Epithelial cell of proximal tubule (primary cell): ENCODE measurements around the gene SHC4. TPM values are rescaled to one million over a fixed set of nuclear protein-coding genes. Genes with fewer than 3 reads are reported as not detected.

Experiments
- DNase-seq: peaks from one replicate; pipeline ENCODE4 v3.0.0-alpha.2; 2011; ENCODE audit warnings: low read depth
- H3K4me3 ChIP-seq: 2 replicates; pipeline ENCODE4 v1.5.1; 2011; ENCODE audit warnings: low read depth, mild to moderate bottlenecking, low read length
- total RNA-seq: library from RNA; depleted of rRNA; stranded (reverse); fragments of >200 nt; gene quantifications from 2 replicates; pipeline ENCODE4 v1.2.3, GENCODE V29; 2015
- TF ChIP-seq, protein P1 (sequence below): conservative IDR thresholded peaks from 2 replicates; pipeline ENCODE4 v1.5.1; 2012; ENCODE audit warnings: low read depth, mild to moderate bottlenecking, low read length

SHC4 gene
- total RNA-seq, 1 donor from 2014 or later = 9.3 TPM

DNA sequence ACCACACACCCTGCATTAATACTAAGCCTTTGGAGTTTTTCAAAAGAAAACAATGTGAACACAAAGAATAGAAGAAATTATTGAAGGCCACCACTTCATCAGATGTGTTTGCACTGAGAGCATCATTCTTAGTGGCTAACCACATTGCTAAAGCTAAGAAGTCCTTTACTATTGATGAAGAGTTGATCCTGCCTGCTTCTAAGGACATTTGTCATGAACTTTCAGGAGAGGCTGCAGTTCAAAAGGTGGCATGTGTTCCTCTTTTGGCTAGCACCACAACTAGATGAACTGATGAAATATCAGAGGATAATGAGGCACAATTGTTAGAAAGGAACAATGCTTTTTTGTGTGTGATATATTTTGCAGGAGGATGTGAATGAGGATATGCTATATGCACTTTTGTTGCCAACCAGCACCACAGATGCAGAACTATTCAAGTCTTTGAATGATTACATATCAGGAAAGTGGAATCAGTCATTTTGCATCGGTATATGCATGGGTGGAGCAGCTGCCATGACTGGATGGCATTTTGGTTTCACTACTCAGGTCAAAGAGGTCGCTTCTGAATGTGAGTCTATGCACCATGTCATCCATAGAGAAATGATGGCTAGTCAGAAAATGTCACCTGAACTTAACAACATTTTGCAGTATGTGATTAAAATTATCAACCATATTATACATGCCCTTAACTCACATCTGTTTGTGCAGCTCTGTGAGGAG, 88.3 kb downstream of the SHC4 start:
- H3K4me3 ChIP-seq = no peak overlapping the region
- TF ChIP-seq, protein P1, sequence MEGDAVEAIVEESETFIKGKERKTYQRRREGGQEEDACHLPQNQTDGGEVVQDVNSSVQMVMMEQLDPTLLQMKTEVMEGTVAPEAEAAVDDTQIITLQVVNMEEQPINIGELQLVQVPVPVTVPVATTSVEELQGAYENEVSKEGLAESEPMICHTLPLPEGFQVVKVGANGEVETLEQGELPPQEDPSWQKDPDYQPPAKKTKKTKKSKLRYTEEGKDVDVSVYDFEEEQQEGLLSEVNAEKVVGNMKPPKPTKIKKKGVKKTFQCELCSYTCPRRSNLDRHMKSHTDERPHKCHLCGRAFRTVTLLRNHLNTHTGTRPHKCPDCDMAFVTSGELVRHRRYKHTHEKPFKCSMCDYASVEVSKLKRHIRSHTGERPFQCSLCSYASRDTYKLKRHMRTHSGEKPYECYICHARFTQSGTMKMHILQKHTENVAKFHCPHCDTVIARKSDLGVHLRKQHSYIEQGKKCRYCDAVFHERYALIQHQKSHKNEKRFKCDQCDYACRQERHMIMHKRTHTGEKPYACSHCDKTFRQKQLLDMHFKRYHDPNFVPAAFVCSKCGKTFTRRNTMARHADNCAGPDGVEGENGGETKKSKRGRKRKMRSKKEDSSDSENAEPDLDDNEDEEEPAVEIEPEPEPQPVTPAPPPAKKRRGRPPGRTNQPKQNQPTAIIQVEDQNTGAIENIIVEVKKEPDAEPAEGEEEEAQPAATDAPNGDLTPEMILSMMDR = no peak
- DNase-seq = no peak

DNA sequence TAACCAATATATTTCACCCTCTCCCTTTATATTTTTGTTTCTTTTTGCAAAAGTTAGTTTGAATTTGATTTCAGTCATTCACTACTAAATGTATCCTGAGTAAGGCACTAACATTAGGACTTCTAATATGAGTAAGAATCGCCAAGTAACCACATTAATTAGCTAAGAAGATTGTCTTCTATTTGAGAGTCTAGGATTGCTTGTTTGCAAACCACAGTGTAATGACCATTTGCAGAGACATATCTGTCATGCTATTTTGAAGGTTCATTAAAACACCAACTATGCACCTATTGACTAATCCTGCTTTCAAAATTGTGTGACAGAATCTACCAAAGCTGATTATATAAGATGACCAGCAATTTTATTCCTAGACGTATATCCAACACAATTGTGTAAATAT, 91.1 kb downstream of the SHC4 start:
- TF ChIP-seq, protein P1 = no peak
- H3K4me3 ChIP-seq = no peak overlapping the region
- DNase-seq = no peak

DNA sequence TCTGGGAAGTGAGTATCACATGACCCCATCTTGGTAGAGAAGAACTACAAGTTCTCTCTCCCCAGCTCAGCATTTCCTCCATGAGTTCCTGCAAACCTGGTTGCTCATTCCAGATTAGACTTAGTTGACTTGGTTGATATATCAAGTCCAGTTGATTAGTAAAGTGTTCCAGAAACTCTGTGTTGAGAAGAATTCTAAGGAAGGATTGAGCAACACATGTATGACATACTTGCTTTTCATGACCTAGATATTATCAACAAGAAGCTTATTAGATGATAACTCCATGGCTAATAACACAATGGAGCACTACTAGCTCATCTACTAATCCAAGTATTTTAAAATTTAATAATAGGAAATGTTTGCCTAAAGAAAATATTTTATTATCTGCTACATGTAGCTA, 92.2 kb downstream of the SHC4 start:
- no peak overlapping the region for H3K4me3 ChIP-seq
- TF ChIP-seq, protein P1 = no peak
- DNase-seq = no peak

DNA sequence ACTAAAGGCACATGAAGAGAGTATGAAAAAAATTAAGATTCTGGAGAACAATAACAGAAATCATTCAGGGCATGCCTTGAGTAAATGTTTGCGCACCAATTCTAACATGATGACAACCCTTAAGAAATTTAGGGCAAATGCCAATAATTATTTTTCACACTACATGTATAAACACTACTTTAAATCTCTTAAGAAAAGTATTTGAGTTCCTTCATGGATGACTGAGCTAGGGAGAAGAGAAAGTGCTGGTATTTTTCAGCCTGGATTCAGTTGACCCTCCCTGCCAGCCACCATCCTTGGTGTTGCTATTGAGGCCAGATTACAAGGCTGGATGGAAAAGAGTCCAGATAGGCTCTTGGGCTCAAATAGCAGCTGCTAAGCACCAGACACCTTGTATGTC, 93.8 kb downstream of the SHC4 start:
- TF ChIP-seq, protein P1 = no peak
- DNase-seq = no peak
- no peak overlapping the region for H3K4me3 ChIP-seq

DNA sequence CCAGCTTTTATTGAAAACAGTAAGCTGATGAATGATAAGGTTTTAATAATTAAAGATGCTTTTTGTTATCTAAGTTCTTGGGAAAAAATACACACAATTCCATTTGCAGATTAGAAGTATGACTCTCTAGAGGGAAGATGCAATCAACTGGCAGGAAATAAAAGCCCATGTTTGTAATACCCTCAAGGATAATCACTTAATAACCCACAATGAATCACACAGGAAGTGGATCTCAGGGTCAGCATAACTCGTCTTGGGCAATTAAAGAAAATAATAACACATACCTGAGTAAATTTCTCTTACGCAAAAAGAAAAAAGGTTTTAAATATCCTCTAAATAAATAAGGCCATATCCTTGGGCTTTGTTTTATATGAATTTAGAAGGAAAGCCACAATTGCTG, 95.2 kb downstream of the SHC4 start:
- no peak overlapping the region for H3K4me3 ChIP-seq
- TF ChIP-seq, protein P1 = no peak
- no peak for DNase-seq

DNA sequence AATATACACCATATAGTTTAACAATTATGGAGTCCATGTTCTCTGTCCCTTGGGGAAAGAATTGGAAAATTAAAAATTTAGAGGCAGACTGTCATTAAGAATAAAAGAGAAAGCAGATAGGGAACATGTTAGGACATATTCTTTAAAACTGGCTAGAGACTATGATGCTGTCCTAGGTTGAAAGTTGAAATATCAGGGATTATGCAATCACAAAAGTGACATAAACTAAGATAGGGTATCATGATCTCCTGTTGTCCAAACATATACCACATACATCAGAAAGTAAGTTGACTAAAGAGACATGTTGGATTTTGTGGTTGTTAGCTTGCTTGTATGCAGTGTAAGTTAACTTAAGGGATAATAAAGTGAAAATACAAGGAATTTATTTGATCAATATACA, 95.7 kb downstream of the SHC4 start:
- TF ChIP-seq, protein P1 = no peak
- no peak for DNase-seq
- no peak overlapping the region for H3K4me3 ChIP-seq

DNA sequence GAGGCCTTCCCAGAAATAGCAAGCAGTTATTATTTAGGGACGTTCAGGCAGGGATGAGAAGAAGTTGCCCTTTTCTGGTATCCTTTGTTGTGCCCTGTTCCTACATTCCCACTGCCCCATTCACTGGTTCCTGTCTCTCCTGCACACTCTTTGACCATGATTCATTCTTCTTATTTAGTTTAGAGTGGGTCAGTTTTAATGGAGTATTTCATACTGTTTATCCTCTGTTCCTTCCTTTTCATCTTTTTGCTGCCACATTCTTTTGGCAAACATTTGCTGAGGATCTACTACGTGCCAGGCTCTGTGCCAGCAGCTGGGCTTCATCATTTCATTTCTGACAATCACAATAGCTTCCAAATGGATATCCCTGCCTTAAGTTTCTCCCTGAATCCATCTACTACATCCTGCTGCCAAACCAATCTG, 97.6 kb downstream of the SHC4 start:
- DNase-seq = no peak
- TF ChIP-seq, protein P1 = no peak
- H3K4me3 ChIP-seq = no peak overlapping the region
